NCI-H1694 treated with DMSO at 0.1 percent for 48 hours (cell line): ENCODE results near the gene ALDH1A3.

Source experiments
- DNase-seq: peaks from one replicate; lab custom pipeline; 2025; lab: John Stamatoyannopoulos, UW

Gene ALDH1A3

GRCh38 chr15:100859970-100860828 is 19.4 kb upstream of the ALDH1A3 start:
- no peak for DNase-seq

GRCh38 chr15:100860829-100861510 is 18.7 kb upstream of the ALDH1A3 start:
- no peak for DNase-seq

- no peak for DNase-seq
These were observed 18.1 kb upstream of the ALDH1A3 start for GRCh38 chr15:100861511-100861991.

GRCh38 chr15:100862162-100862561 is 17.5 kb upstream of the ALDH1A3 start:
- DNase-seq = no peak

GRCh38 chr15:100863075-100863795 is 16.4 kb upstream of the ALDH1A3 start:
- no peak for DNase-seq

DNA sequence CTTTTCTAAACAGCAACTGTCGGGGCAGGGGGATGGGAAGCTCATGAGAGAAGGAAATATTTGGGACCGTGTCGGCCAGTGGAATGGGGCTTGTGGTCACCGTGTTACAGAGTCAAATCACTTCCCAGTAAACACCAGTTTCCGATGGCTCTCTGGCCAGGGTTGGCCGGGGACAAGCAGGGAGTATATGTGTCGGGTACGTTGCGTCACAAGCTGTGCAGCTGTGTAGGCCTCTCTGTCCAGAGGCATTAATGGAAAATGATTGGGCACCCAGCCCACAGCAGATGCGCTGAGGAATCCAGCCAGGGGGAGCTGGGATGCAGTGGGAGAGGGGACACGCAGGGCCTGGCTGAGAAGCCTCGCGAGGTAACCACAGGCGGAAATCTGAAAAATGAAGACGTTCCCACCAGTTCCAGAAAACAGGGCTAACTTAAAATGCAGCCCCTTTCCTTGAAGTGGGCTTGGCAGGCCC is 15.8 kb upstream of the ALDH1A3 start:
- no peak for DNase-seq

GRCh38 chr15:100866386-100867330 is 13.0 kb upstream of the ALDH1A3 start:
- no peak for DNase-seq

GRCh38 chr15:100867433-100867832 is 12.2 kb upstream of the ALDH1A3 start:
- no peak for DNase-seq

GRCh38 chr15:100869151-100869999 is 10.3 kb upstream of the ALDH1A3 start:
- no peak for DNase-seq

DNA sequence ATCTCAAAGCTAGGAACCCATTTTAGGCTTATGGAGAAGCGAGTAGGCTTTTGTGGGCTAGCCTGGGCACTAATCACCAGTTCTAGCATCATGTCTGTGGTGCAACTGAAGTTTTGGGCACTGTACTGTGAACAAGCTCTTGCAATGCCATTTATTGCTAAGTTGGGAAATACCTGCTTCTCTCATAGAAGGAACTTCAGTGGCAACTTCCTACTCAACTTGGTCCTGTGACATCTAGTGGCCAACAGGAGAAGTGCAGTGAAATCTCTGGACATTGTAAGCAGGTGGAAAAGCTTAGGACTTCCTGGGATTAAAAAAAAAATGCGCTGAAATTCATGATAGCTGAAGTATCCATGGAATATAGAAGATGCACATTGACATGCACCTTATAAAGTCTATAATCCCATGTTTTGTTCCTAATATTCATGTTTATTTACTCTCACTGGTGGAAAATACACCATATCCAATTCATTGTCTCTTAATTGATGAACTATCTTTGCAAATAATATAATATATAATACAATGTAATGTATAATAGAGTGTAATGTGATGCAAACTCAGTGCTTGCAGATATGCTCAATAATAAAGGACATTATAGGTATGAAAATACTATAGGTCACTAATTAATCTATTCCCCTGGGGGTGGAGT is 6.5 kb upstream of the ALDH1A3 start:
- DNase-seq = peak; percentile 22

- DNase-seq = no peak
These were observed 4.1 kb upstream of the ALDH1A3 start for GRCh38 chr15:100875495-100875894.

- no peak for DNase-seq
These were observed 3.7 kb upstream of the ALDH1A3 start for GRCh38 chr15:100875976-100876375.

GRCh38 chr15:100877551-100877950 is 2.1 kb upstream of the ALDH1A3 start:
- DNase-seq = no peak

DNA sequence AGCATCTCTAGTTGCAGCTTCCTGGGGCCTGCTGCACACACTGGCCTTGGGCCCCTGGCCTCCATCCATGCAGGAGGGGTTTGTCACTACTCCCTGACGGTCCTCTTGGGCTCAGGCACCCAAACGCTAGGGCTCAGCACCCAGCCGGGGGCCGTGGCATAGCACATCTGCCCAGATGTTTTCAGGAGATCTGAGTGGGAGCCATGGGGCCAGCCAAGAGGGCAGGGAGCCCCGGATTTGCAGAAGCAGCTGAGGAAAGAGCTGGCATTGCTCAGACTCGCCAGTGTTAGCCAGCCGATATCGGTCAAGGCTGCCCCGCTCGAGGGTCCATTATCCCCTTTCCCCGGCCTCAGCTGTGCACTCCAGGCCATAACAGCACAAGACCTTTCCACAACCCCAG is 1.5 kb upstream of the ALDH1A3 start:
- DNase-seq = no peak

- no peak for DNase-seq
These were observed 983 bp upstream of the ALDH1A3 start for GRCh38 chr15:100878648-100879047.

DNA sequence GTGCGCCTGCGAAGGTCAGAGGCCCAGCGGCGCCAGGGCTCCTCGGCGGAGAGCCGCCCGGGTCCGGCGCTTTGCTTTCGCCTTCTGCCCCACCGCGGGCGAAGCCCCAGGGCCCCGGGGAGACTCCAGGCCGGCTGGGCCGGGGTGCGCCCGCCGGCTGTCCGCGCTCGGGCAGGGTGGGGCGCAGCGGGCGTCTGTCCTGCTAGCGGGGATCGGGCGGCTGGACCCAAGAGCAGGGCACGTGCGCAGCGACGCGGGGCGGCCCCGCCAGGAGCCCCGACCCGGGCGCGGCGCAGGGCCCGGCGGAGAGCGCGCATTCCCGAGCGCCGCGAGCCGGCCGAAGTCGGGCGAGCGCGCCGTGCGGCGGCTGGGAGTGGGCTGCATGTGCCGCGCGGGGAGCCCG is 569 bp upstream of the ALDH1A3 start:
- DNase-seq = no peak

GRCh38 chr15:100880139-100880896 is 687 bp downstream of the ALDH1A3 start:
- DNase-seq = no peak

- no peak for DNase-seq
These were observed 1.2 kb downstream of the ALDH1A3 start for GRCh38 chr15:100880897-100881242.
